Epidermal melanocyte (primary cell): ENCODE results near the gene TTC28.
"Not testable (repeated sequence)": the region's sequence is repeated elsewhere in the genome, so short reads cannot be mapped to it uniquely, and the experiment has no call there.

ENCODE experiments used
- DNase-seq: peaks from one replicate; pipeline ENCODE4 v3.0.0; 2011; ENCODE audit warnings: low spot score; ENCODE audit not compliant: insufficient read length

The TTC28 gene

GRCh38 chr22:28604966-28605761, 74.5 kb downstream of the TTC28 start:
- no peak for DNase-seq

GRCh38 chr22:28601915-28602314, 77.7 kb downstream of the TTC28 start:
- DNase-seq, result no peak

- no peak for DNase-seq
Observed at GRCh38 chr22:28600546-28601143, 79.0 kb downstream of the TTC28 start.

- DNase-seq, result no peak
Observed at GRCh38 chr22:28599693-28600092, 79.9 kb downstream of the TTC28 start.

GRCh38 chr22:28597665-28598064, 82.0 kb downstream of the TTC28 start:
- no peak for DNase-seq

GRCh38 chr22:28594797-28595462, 84.7 kb downstream of the TTC28 start:
- peak; percentile 59 for DNase-seq

GRCh38 chr22:28594076-28594796, 85.4 kb downstream of the TTC28 start:
- DNase-seq, result no peak

- DNase-seq, result no peak
Observed at GRCh38 chr22:28593299-28593698, 86.3 kb downstream of the TTC28 start.

GRCh38 chr22:28589102-28589750, 90.4 kb downstream of the TTC28 start:
- no peak for DNase-seq

GRCh38 chr22:28585324-28585723, 94.3 kb downstream of the TTC28 start:
- DNase-seq, result no peak

- DNase-seq, result peak; percentile 70
Observed at GRCh38 chr22:28582806-28583205, 96.8 kb downstream of the TTC28 start.

- no peak for DNase-seq
Observed at GRCh38 chr22:28581016-28581415, 98.6 kb downstream of the TTC28 start.

- DNase-seq, result no peak
Observed at GRCh38 chr22:28576162-28576561, 103.5 kb downstream of the TTC28 start.

- no peak for DNase-seq
Observed at GRCh38 chr22:28574159-28574788, 105.4 kb downstream of the TTC28 start.

- no peak for DNase-seq
Observed at GRCh38 chr22:28570696-28571373, 108.8 kb downstream of the TTC28 start.

GRCh38 chr22:28568974-28569373, 110.7 kb downstream of the TTC28 start:
- DNase-seq, result not testable (repeated sequence)

GRCh38 chr22:28568099-28568498, 111.5 kb downstream of the TTC28 start:
- DNase-seq, result no peak

- DNase-seq, result not testable (repeated sequence)
Observed at GRCh38 chr22:28566920-28567499, 112.6 kb downstream of the TTC28 start.

- DNase-seq, result no peak
Observed at GRCh38 chr22:28563636-28564035, 116.0 kb downstream of the TTC28 start.

GRCh38 chr22:28562324-28562723, 117.3 kb downstream of the TTC28 start:
- DNase-seq, result no peak
